ENCODE data around the gene MAB21L4.

The MAB21L4 gene

DNA sequence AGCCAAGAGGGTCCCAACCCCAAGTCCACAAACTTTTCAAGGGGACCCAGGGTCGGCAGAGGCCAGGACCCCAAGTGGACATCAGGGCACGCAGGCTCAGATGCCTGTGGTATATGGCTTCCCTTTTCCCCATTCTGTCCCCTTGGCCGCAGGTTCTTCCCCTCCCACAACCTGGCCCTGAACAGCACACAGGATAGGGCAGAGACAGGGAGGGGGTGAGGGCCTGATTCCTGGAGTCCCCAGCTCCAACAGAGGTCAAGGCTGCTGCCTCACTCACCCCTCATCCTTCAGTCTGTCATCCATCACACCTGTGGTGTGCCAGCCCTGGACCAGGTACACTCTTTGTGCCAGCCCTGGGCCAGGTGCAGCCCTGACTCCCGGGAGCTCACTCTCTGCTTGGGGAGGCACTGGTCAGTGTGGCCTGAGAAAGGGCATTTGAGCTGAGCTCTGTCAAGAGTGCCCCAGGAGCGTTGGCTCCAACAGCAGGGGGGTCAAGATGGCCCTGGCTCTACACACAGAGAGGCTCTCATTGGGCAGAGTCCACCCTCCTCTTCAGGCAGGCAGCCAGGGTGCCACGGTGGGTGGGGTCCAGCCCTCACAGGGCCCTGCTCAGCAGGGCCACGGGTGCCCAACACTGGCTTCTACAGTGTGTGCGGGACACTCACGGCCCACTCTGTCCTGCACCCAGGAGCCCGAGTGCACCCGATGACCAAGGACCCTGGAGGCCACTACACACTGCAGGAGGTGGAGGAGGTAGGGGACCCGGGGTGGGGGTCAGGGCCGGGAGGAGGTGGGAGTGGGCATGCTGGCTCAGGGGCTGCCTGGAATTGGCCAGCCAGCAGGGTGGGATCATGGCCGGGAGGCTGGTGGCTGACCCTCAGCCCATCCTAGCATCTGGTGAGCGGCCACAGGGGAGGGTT lies 25.7 kb downstream of the MAB21L4 start:
- ChIA-PET CTCF (no interaction called here), POLR2A (no interaction called here)
- no peak for TF ChIP-seq CTCF (IDR thresholded peaks at IDR 0.05; ENCODE audit: control extremely low read depth, extremely low read depth, low read depth, missing control alignments)
- DNase-seq (ENCODE audit: extremely low spot score), result no peak

- TF ChIP-seq CTCF (IDR thresholded peaks at IDR 0.05; ENCODE audit: control extremely low read depth, extremely low read depth, low read depth, missing control alignments), result no peak
- ChIA-PET POLR2A (no interaction called here), CTCF (interaction anchor here (1.3 kb wide), 1 partner anchor 18 kb away, joined by 5 read pairs; no protein-coding TSS in a partner anchor)
- no peak for DNase-seq (ENCODE audit: extremely low spot score)
These were observed 26.6 kb downstream of the MAB21L4 start for GRCh38 chr2:240869109-240869955.

DNA sequence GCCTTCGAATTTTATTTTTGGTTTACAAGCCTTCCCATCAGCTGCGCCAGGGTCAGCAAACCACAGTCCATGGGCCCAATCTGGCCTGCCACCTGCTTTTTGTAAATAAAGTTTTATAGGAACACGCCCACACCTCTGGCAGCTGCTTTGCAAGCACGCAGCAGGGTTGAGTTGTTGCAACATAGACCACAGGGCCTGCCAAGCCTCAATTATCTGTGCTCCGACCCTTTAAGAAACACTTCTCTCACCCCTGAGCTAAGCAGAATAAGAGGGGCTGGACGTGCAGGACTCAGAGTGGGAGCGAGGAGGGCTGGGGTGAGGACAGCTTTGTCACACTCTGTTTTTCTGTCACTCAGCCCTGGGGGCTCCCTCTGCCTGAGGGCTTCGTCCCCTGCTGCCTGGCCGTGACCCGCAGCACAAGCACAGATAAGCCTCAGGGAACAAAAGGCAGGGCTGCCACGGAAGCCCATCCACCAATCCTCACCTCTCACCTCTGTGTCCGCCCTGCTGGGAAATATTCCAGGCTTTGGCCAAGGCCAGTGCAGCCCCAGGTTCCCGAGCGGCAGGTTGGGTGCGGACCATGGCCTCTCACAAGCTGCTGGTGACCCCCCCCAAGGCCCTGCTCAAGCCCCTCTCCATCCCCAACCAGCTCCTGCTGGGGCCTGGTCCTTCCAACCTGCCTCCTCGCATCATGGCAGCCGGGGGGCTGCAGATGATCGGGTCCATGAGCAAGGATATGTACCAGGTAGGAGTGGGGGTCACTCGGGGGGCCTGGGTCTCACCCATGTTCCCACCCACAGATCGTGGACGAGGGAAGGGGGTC lies 27.5 kb downstream of the MAB21L4 start, which contains the start of gene AGXT:
Gene AGXT (plus strand): TSS at position 539 of the 823 bp plus-strand sequence. CDS start 42 bp downstream, at position 581.
- ChIA-PET CTCF (interaction anchor here (1.3 kb wide), 1 partner anchor 17 kb away, joined by 5 read pairs; no protein-coding TSS in a partner anchor), POLR2A (no interaction called here)
- no peak for TF ChIP-seq CTCF (IDR thresholded peaks at IDR 0.05; ENCODE audit: control extremely low read depth, extremely low read depth, low read depth, missing control alignments)
- DNase-seq (ENCODE audit: extremely low spot score), result no peak

DNA sequence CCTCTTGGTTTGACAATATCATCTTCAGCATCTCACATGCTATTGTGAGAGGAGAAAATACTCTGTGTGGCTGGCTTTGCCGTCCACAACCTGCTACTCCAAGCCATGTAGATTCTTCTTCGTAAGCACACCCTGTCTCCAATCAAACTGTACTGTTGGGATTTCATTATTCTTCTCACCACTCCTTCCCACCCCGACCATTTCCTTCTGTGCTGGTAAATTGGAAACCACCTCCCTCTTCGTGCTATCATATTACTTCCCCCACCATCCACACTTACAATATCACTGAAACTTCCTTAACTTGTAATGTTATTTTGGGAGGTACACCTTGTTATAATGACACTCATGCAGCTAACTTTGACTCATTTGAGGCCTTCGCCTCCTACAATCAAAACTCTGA lies 30.6 kb downstream of the MAB21L4 start:
- CTCF ChIA-PET, result no interaction called here

GRCh38 chr2:240864475-240864874 lies 31.5 kb downstream of the MAB21L4 start:
- POLR2A ChIA-PET, result no interaction called here
- DNase-seq (ENCODE audit: extremely low spot score), result no peak
- CTCF ChIA-PET, result interaction anchor here (1.1 to 1.9 kb wide), 2 partner anchors 12 to 13 kb away, joined by 3 to 6 read pairs; no protein-coding TSS in a partner anchor
- TF ChIP-seq CTCF (IDR thresholded peaks at IDR 0.05; ENCODE audit: control extremely low read depth, extremely low read depth, low read depth, missing control alignments), result no peak

More for the DNA sequence above, 30.6 kb downstream of the MAB21L4 start:
- no peak for TF ChIP-seq CTCF (IDR thresholded peaks at IDR 0.05; ENCODE audit: control extremely low read depth, extremely low read depth, low read depth, missing control alignments)
- POLR2A ChIA-PET, result no interaction called here
- DNase-seq (ENCODE audit: extremely low spot score), result no peak

Data from GM10248 (cell line).